Keratinocyte (primary cell): ENCODE measurements around the gene PFKFB4.

Source experiments
- CTCF ChIP-seq, 3 experiments: IDR thresholded peaks in 1 of 3; conservative IDR thresholded peaks in 1 of 3; optimal IDR thresholded peaks in 1 of 3; 2 replicates in 2 of 3; 3 replicates in 1 of 3; pipeline versions ENCODE3 to v1.5.1; 2011; ENCODE audit warnings: low read length in 3 of 3, mild to moderate bottlenecking in 3 of 3, moderate library complexity in 2 of 3, control low read depth in 1 of 3, inconsistent platforms in 1 of 3; ENCODE audit not compliant: insufficient read depth in 2 of 3; ENCODE audit errors: extremely low read depth in 1 of 3
- EZH2 ChIP-seq: IDR thresholded peaks from one replicate; pipeline ENCODE4 v1.6.1; 2012; ENCODE audit warnings: inconsistent platforms, mild to moderate bottlenecking, low read length, moderate library complexity

GRCh38 chr3:48493203-48493501 lies 63.5 kb downstream of the PFKFB4 start:
- TF ChIP-seq CTCF (optimal IDR thresholded peaks at IDR 0.05 in 1 of 3, IDR thresholded peaks at IDR 0.05 in 1 of 3, conservative IDR thresholded peaks at IDR 0.05 in 1 of 3; ENCODE audit: extremely low read depth in 1 of 3, insufficient read depth in 2 of 3, low read length in 3 of 3): no peak
- TF ChIP-seq EZH2: no peak
